Measurements from ENCODE around the gene MAPKAPK2. TPM values are rescaled to one million over a fixed set of nuclear protein-coding genes. Genes with fewer than 3 reads are reported as not detected.
"Not testable (repeated sequence)": the region's sequence is repeated elsewhere in the genome, so short reads cannot be mapped to it uniquely, and the experiment has no call there.

Gene MAPKAPK2
- total RNA-seq, 4 donors from 2014 or later, result 49.6 to 92.4 (median 59.6) TPM

GRCh38 chr1:206774093-206774492, 89.4 kb downstream of the MAPKAPK2 start:
- TF ChIP-seq CTCF (IDR thresholded peaks at IDR 0.05) (no peak), POLR2A (IDR thresholded peaks at IDR 0.05) (no peak)
- Histone ChIP-seq H3K4me3 (no peak overlapping the region), H3K27ac (no peak overlapping the region), H3K36me3 (no peaks in the 10 kb centered on the region), H3K27me3 (no peaks in the 10 kb centered on the region), H3K4me1 (peaks cover 0 to 21% (median 12%) of the 10 kb centered on the region in 4 donors), H3K9me3 (no peaks in the 10 kb centered on the region)
- no peak for DNase-seq

- H3K27ac ChIP-seq, result no peak overlapping the region
- peaks cover 0 to 3% (median 0%) of the 10 kb centered on the region in 4 donors for H3K4me1 ChIP-seq
- H3K4me3 ChIP-seq, result no peak overlapping the region
- H3K9me3 ChIP-seq, result no peaks in the 10 kb centered on the region
- TF ChIP-seq POLR2A (IDR thresholded peaks at IDR 0.05) (no peak), CTCF (IDR thresholded peaks at IDR 0.05) (no peak)
- no peaks in the 10 kb centered on the region for H3K27me3 ChIP-seq
- no peaks in the 10 kb centered on the region for H3K36me3 ChIP-seq
- DNase-seq, result no peak
Measured at GRCh38 chr1:206776229-206776628, 91.5 kb downstream of the MAPKAPK2 start.

- DNase-seq, result no peak
- H3K4me3 ChIP-seq, result no peak overlapping the region
- no peaks in the 10 kb centered on the region for H3K36me3 ChIP-seq
- H3K9me3 ChIP-seq, result no peaks in the 10 kb centered on the region
- no peak overlapping the region for H3K27ac ChIP-seq
- TF ChIP-seq POLR2A (IDR thresholded peaks at IDR 0.05) (no peak), CTCF (IDR thresholded peaks at IDR 0.05) (no peak)
- H3K27me3 ChIP-seq, result no peaks in the 10 kb centered on the region
- peaks cover 0 to 6% (median 3%) of the 10 kb centered on the region in 4 donors for H3K4me1 ChIP-seq
Measured at GRCh38 chr1:206778031-206778430, 93.3 kb downstream of the MAPKAPK2 start.

GRCh38 chr1:206778911-206779310, 94.2 kb downstream of the MAPKAPK2 start:
- not testable (repeated sequence) for DNase-seq, H3K27me3 ChIP-seq, H3K9me3 ChIP-seq, H3K36me3 ChIP-seq, H3K4me1 ChIP-seq, H3K27ac ChIP-seq, H3K4me3 ChIP-seq

- Histone ChIP-seq H3K4me1 (peaks cover 0 to 10% (median 4%) of the 10 kb centered on the region in 4 donors), H3K9me3 (no peaks in the 10 kb centered on the region), H3K4me3 (no peak overlapping the region), H3K36me3 (no peaks in the 10 kb centered on the region), H3K27ac (no peak overlapping the region), H3K27me3 (no peaks in the 10 kb centered on the region)
- no peak for DNase-seq
- TF ChIP-seq POLR2A (IDR thresholded peaks at IDR 0.05), result no peak
- TF ChIP-seq CTCF (IDR thresholded peaks at IDR 0.05), result no peak
Measured at GRCh38 chr1:206779638-206780037, 94.9 kb downstream of the MAPKAPK2 start.

GRCh38 chr1:206782448-206782847, 97.7 kb downstream of the MAPKAPK2 start:
- no peaks in the 10 kb centered on the region for H3K27me3 ChIP-seq
- H3K4me1 ChIP-seq, result peaks cover 0 to 13% (median 5%) of the 10 kb centered on the region in 4 donors
- H3K9me3 ChIP-seq, result no peaks in the 10 kb centered on the region
- H3K36me3 ChIP-seq, result no peaks in the 10 kb centered on the region
- DNase-seq, result peak in 2 of 3 donors; percentile 62 to 65
- peak overlapping the region in 1 of 4 donors; percentile 40 for H3K27ac ChIP-seq
- TF ChIP-seq POLR2A (IDR thresholded peaks at IDR 0.05) (no peak), CTCF (IDR thresholded peaks at IDR 0.05) (no peak)
- H3K4me3 ChIP-seq, result no peak overlapping the region
